Activated CD8-positive, alpha-beta memory T cell treated with anti-CD3 and anti-CD28 coated beads, Interleukin-2, amount 50 U/mL, for 4 hours (primary cell): ENCODE measurements around the gene PANK4.

Experiments
- DNase-seq: peaks from one replicate; pipeline ENCODE4 v3.0.0-alpha.2; 2020

PANK4 gene

GRCh38 chr1:2508751-2509150 lies 17.6 kb downstream of the PANK4 start:
- no peak for DNase-seq

GRCh38 chr1:2508180-2508579 lies 18.2 kb downstream of the PANK4 start:
- no peak for DNase-seq

- no peak for DNase-seq
Measured at GRCh38 chr1:2507744-2508155, 18.6 kb downstream of the PANK4 start.

GRCh38 chr1:2506901-2507565 lies 19.4 kb downstream of the PANK4 start:
- DNase-seq: no peak

- no peak for DNase-seq
Measured at GRCh38 chr1:2506007-2506860, 20.2 kb downstream of the PANK4 start.

GRCh38 chr1:2505461-2505994 lies 20.9 kb downstream of the PANK4 start:
- DNase-seq: no peak

GRCh38 chr1:2504949-2505272 lies 21.5 kb downstream of the PANK4 start:
- no peak for DNase-seq

GRCh38 chr1:2504225-2504948 lies 22.0 kb downstream of the PANK4 start:
- no peak for DNase-seq

GRCh38 chr1:2503554-2504224 lies 22.7 kb downstream of the PANK4 start:
- DNase-seq: no peak

- DNase-seq: no peak
Measured at GRCh38 chr1:2502661-2503553, 23.5 kb downstream of the PANK4 start.

GRCh38 chr1:2502210-2502609 lies 24.2 kb downstream of the PANK4 start:
- no peak for DNase-seq

- DNase-seq: no peak
Measured at GRCh38 chr1:2501820-2502119, 24.6 kb downstream of the PANK4 start.

- DNase-seq: no peak
Measured at GRCh38 chr1:2501041-2501819, 25.2 kb downstream of the PANK4 start.

GRCh38 chr1:2499986-2500596 lies 26.3 kb downstream of the PANK4 start:
- DNase-seq: no peak

- no peak for DNase-seq
Measured at GRCh38 chr1:2499260-2499659, 27.1 kb downstream of the PANK4 start.

GRCh38 chr1:2498648-2499047 lies 27.7 kb downstream of the PANK4 start:
- no peak for DNase-seq

GRCh38 chr1:2497891-2498290 lies 28.5 kb downstream of the PANK4 start:
- no peak for DNase-seq

GRCh38 chr1:2496746-2497145 lies 29.6 kb downstream of the PANK4 start:
- DNase-seq: no peak

GRCh38 chr1:2496087-2496622 lies 30.2 kb downstream of the PANK4 start:
- no peak for DNase-seq

GRCh38 chr1:2495546-2495945 lies 30.9 kb downstream of the PANK4 start:
- DNase-seq: no peak

GRCh38 chr1:2495026-2495425 lies 31.4 kb downstream of the PANK4 start:
- no peak for DNase-seq
